ENCODE results near the gene STK32B. TPM values are rescaled to one million over a fixed set of nuclear protein-coding genes. Genes with fewer than 3 reads are reported as not detected.

The STK32B gene
- polyA plus RNA-seq, 4 donors, result 0.27 to 0.75 (median 0.58) TPM; not detected in 1

DNA sequence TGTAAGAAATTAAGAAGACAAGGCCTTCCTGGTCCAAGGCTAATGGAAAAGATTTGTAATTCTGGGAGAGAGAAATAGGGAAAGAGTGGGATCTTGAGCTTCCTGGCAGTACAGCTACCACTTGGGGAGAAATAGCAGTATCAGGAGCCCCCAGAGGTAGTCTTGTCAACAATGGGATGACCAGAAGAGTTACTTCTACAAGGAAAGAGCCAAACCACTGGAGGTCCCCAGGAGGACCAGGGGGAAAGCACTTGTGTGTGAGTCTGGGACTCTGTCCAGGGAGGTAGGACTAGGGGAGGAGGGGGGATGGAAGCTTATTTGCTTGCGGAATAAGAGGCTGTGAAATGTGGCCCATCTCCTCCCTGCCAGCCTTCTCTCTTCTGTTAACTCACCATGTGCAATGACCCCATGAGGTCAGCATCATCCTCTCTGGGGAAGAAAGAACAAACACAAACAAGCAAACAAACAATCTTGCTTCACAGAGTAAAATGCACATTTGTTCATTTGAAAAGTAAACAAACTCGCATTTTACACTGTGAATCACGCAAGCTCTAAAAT is 160.1 kb downstream of the STK32B start:
- Histone ChIP-seq H3K4me1 (ENCODE audit: control insufficient read depth in 3 of 3, insufficient read depth in 2 of 3, low read depth in 1 of 3, low read length in 2 of 3) (no peaks in the 10 kb centered on the region), H3K27ac (ENCODE audit: low read depth in 1 of 3, low read length in 2 of 3) (no peak overlapping the region), H3K9me3 (ENCODE audit: control insufficient read depth in 2 of 2, insufficient read depth in 1 of 2, low read depth in 1 of 2, low read length in 1 of 2) (no peaks in the 10 kb centered on the region), H3K4me3 (ENCODE audit: low read depth in 1 of 3, low read length in 3 of 3) (no peak overlapping the region), H3K27me3 (ENCODE audit: control insufficient read depth in 3 of 3, insufficient read depth in 3 of 3, low read length in 3 of 3) (no peaks in the 10 kb centered on the region), H3K36me3 (ENCODE audit: control insufficient read depth in 3 of 3, insufficient read depth in 2 of 3, low read depth in 1 of 3, low read length in 3 of 3) (no peaks in the 10 kb centered on the region)
- FAIRE-seq (no peak), DNase-seq (no peak)
- WGBS, 3 donors, result 74 to 83% (median 74%) methylated on average over 3 of the region's 3 CpGs

DNA sequence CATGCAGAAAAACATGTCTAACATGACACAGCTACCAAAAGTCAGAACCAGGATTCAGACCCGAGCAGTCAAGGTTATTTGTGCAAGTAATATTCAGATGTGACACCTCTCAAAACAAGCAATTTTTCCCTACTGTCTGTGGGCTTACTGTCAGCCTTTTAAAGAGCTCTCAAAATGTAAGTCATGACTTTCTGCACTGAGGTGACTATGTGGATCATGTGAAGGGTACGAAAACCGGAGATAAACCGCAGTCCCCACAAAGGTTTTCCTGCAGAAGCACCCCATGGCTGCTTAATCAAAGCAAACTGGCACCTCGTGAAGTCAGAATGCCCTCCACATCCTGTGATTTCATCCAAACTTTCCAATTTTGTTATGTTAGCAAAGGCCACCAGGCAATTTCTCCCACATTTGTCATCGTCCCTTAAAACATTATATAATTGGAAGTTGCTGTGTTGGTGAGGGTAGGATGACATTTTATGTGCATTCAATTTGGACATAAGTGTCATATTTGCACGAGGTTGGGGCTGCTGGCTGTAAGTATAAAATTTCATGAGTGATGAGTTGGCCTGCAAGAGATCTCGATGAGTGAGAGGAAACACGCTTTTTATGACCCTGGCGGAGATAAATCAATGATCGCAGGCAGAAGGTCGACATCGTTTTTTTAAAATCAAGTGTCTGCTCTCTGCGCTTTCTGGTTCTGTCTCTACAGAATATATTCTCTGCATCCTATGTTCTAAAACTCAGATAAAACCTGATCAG is 161.2 kb downstream of the STK32B start:
- DNase-seq, result no peak
- no peaks in the 10 kb centered on the region for H3K4me1 ChIP-seq (ENCODE audit: control insufficient read depth in 3 of 3, insufficient read depth in 2 of 3, low read depth in 1 of 3, low read length in 2 of 3)
- WGBS, 3 donors, result 70 to 73% (median 72%) methylated on average over 14 of the region's 14 CpGs
- no peak overlapping the region for H3K27ac ChIP-seq (ENCODE audit: low read depth in 1 of 3, low read length in 2 of 3)
- no peak overlapping the region for H3K4me3 ChIP-seq (ENCODE audit: low read depth in 1 of 3, low read length in 3 of 3)
- no peaks in the 10 kb centered on the region for H3K36me3 ChIP-seq (ENCODE audit: control insufficient read depth in 3 of 3, insufficient read depth in 2 of 3, low read depth in 1 of 3, low read length in 3 of 3)
- H3K9me3 ChIP-seq (ENCODE audit: control insufficient read depth in 2 of 2, insufficient read depth in 1 of 2, low read depth in 1 of 2, low read length in 1 of 2), result no peaks in the 10 kb centered on the region
- no peaks in the 10 kb centered on the region for H3K27me3 ChIP-seq (ENCODE audit: control insufficient read depth in 3 of 3, insufficient read depth in 3 of 3, low read length in 3 of 3)
- no peak for FAIRE-seq

DNA sequence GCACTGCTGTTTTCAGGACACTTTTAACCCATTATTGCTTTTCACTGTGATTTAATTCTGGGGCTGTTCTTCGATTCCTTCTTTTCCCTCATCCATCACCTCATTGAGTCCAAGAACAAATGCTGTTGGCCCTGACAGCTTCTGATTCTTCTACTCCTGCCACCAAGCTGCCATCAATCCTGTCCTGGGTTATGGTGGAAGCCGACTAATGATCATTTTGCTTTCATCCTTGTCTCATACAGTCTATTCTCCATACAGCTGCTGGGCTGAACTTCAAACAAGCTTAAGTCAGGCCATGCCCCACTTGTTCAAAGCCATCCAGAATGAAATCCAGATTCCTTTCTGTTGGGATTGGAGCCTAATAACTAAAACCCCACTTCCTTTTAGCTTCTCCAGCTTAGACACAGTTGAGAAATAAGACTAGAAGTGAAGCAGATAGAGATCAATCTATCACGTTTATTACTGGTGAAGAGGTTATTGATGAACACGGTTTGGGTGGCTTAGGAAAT is 161.9 kb downstream of the STK32B start:
- Histone ChIP-seq H3K4me1 (ENCODE audit: control insufficient read depth in 3 of 3, insufficient read depth in 2 of 3, low read depth in 1 of 3, low read length in 2 of 3) (no peaks in the 10 kb centered on the region), H3K9me3 (ENCODE audit: control insufficient read depth in 2 of 2, insufficient read depth in 1 of 2, low read depth in 1 of 2, low read length in 1 of 2) (no peaks in the 10 kb centered on the region), H3K27me3 (ENCODE audit: control insufficient read depth in 3 of 3, insufficient read depth in 3 of 3, low read length in 3 of 3) (no peaks in the 10 kb centered on the region), H3K36me3 (ENCODE audit: control insufficient read depth in 3 of 3, insufficient read depth in 2 of 3, low read depth in 1 of 3, low read length in 3 of 3) (no peaks in the 10 kb centered on the region), H3K27ac (ENCODE audit: low read depth in 1 of 3, low read length in 2 of 3) (no peak overlapping the region), H3K4me3 (ENCODE audit: low read depth in 1 of 3, low read length in 3 of 3) (no peak overlapping the region)
- WGBS, 3 donors, result 71 to 84% (median 79%) methylated on average over 4 of the region's 4 CpGs
- DNase-seq, result no peak
- no peak for FAIRE-seq

DNA sequence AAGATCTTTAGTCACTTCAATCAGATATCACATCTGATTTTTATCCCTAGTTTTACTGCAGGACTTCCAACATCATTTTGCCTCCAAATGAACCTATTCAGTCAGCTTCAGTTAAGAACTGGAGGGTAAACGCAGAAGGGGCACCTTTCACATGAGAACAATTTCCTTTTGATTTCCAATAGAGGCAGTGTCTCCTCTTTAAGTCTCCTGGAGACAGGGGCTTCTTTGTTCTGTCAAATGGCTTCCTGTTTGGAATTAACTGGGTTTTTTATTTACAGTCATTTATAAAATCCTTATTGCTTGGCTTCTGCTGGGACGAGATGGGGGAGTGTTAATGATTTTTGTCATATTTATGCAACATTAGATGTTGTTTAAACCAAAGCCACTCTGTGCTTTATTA is 164.0 kb downstream of the STK32B start:
- no peak for FAIRE-seq
- no peak overlapping the region for H3K27ac ChIP-seq (ENCODE audit: low read depth in 1 of 3, low read length in 2 of 3)

DNA sequence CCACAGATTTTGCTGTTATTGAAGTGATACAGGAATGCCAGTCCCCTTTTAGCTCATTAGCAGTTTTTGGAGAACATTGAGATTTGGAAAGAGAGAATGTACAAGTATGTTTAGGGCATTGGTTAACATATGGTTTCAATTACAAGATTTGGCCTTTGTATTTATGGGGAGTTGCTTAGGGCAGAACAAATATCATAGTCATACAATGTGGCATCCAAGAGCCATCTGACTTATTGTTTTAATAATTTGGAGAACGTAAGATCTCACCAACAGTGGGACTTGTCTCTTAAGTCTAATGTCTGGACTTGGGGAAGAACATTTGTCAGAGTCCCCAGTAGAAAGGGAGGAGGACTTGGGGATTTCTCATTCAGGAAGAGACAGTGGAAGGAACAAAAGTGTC is 166.1 kb downstream of the STK32B start:
- no peak for FAIRE-seq
- WGBS, 3 donors, result 73 to 86% (median 85%) methylated on average over 1 of the region's 1 CpG
- H3K27me3 ChIP-seq (ENCODE audit: control insufficient read depth in 3 of 3, insufficient read depth in 3 of 3, low read length in 3 of 3), result no peaks in the 10 kb centered on the region
- no peaks in the 10 kb centered on the region for H3K4me1 ChIP-seq (ENCODE audit: control insufficient read depth in 3 of 3, insufficient read depth in 2 of 3, low read depth in 1 of 3, low read length in 2 of 3)
- no peaks in the 10 kb centered on the region for H3K36me3 ChIP-seq (ENCODE audit: control insufficient read depth in 3 of 3, insufficient read depth in 2 of 3, low read depth in 1 of 3, low read length in 3 of 3)
- H3K4me3 ChIP-seq (ENCODE audit: low read depth in 1 of 3, low read length in 3 of 3), result no peak overlapping the region
- no peaks in the 10 kb centered on the region for H3K9me3 ChIP-seq (ENCODE audit: control insufficient read depth in 2 of 2, insufficient read depth in 1 of 2, low read depth in 1 of 2, low read length in 1 of 2)
- no peak for DNase-seq
- H3K27ac ChIP-seq (ENCODE audit: low read depth in 1 of 3, low read length in 2 of 3), result no peak overlapping the region

More for the DNA sequence above, 164.0 kb downstream of the STK32B start:
- Histone ChIP-seq H3K4me1 (ENCODE audit: control insufficient read depth in 3 of 3, insufficient read depth in 2 of 3, low read depth in 1 of 3, low read length in 2 of 3) (no peaks in the 10 kb centered on the region), H3K27me3 (ENCODE audit: control insufficient read depth in 3 of 3, insufficient read depth in 3 of 3, low read length in 3 of 3) (no peaks in the 10 kb centered on the region), H3K36me3 (ENCODE audit: control insufficient read depth in 3 of 3, insufficient read depth in 2 of 3, low read depth in 1 of 3, low read length in 3 of 3) (no peaks in the 10 kb centered on the region), H3K4me3 (ENCODE audit: low read depth in 1 of 3, low read length in 3 of 3) (no peak overlapping the region), H3K9me3 (ENCODE audit: control insufficient read depth in 2 of 2, insufficient read depth in 1 of 2, low read depth in 1 of 2, low read length in 1 of 2) (no peaks in the 10 kb centered on the region)
- no peak for DNase-seq
- 27 to 59% (median 37%) methylated on average over 2 of the region's 2 CpGs for WGBS, 3 donors

DNA sequence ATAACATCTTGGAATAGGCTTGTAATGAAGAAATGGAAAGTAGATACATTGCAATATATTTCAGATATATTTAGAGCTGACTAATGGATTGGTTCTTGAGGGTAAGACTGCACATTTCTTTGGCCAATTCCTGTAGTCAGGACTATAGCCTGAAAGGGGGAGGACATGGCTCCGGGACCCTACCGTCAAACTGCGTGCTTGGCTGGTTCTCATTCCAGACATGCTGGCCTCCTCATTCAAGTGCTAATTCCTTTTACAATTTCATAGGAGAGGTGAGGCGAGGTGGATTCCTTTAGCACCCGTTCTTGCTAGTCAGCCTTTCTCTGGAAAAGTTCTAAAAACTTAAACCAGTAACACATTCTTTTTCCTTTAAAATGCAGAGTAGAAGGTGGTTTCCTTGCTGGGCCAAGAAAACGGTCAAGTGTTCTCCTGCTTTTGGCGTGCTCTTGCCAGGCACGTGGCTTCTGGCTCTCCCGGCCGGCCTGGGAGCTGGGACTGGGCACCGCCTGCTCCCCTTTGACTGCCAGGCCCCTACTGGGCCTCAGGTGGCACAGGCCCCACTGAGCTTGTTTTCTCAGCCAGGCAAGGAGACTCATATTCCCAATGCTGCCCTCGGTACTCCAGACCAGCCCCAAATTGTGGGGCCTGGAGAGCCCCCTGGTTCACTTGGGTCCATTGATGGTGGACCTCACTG is 167.2 kb downstream of the STK32B start:
- no peak for DNase-seq
- H3K4me3 ChIP-seq (ENCODE audit: low read depth in 1 of 3, low read length in 3 of 3), result no peak overlapping the region
- H3K27me3 ChIP-seq (ENCODE audit: control insufficient read depth in 3 of 3, insufficient read depth in 3 of 3, low read length in 3 of 3), result peaks cover 0 to 2% (median 0%) of the 10 kb centered on the region in 3 donors
- no peaks in the 10 kb centered on the region for H3K36me3 ChIP-seq (ENCODE audit: control insufficient read depth in 3 of 3, insufficient read depth in 2 of 3, low read depth in 1 of 3, low read length in 3 of 3)
- H3K4me1 ChIP-seq (ENCODE audit: control insufficient read depth in 3 of 3, insufficient read depth in 2 of 3, low read depth in 1 of 3, low read length in 2 of 3), result no peaks in the 10 kb centered on the region
- H3K27ac ChIP-seq (ENCODE audit: low read depth in 1 of 3, low read length in 2 of 3), result no peak overlapping the region
- H3K9me3 ChIP-seq (ENCODE audit: control insufficient read depth in 2 of 2, insufficient read depth in 1 of 2, low read depth in 1 of 2, low read length in 1 of 2), result peaks cover 0 to 2% of the 10 kb centered on the region in 2 donors
- FAIRE-seq, result no peak
- WGBS, 3 donors, result 77% methylated on average over 12 of the region's 12 CpGs

DNA sequence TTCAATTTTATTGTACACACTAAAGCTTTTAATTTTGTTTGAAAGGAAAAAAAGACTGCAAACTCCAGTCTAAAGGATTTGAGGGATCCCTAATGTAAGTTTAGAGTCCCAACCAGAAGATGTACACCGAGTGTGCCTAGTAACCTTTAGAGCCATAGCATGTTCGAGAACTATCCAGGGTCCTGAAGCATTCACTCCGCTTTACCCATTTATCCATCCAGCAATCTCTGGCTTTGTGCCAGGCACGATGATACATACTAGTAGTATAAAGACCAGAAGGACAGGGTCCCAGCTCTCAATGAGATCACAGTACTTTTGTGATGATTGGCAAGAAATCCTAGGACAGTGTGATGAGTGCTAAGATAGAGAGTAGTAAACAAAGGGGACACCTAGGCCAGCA is 168.7 kb downstream of the STK32B start:
- Histone ChIP-seq H3K36me3 (ENCODE audit: control insufficient read depth in 3 of 3, insufficient read depth in 2 of 3, low read depth in 1 of 3, low read length in 3 of 3) (no peaks in the 10 kb centered on the region), H3K4me1 (ENCODE audit: control insufficient read depth in 3 of 3, insufficient read depth in 2 of 3, low read depth in 1 of 3, low read length in 2 of 3) (no peaks in the 10 kb centered on the region), H3K27me3 (ENCODE audit: control insufficient read depth in 3 of 3, insufficient read depth in 3 of 3, low read length in 3 of 3) (peaks cover 0 to 2% (median 0%) of the 10 kb centered on the region in 3 donors), H3K27ac (ENCODE audit: low read depth in 1 of 3, low read length in 2 of 3) (no peak overlapping the region), H3K9me3 (ENCODE audit: control insufficient read depth in 2 of 2, insufficient read depth in 1 of 2, low read depth in 1 of 2, low read length in 1 of 2) (peaks cover 0 to 2% of the 10 kb centered on the region in 2 donors), H3K4me3 (ENCODE audit: low read depth in 1 of 3, low read length in 3 of 3) (no peak overlapping the region)
- FAIRE-seq (no peak), DNase-seq (no peak)
- 36 to 55% (median 40%) methylated on average over 4 of the region's 4 CpGs for WGBS, 3 donors

DNA sequence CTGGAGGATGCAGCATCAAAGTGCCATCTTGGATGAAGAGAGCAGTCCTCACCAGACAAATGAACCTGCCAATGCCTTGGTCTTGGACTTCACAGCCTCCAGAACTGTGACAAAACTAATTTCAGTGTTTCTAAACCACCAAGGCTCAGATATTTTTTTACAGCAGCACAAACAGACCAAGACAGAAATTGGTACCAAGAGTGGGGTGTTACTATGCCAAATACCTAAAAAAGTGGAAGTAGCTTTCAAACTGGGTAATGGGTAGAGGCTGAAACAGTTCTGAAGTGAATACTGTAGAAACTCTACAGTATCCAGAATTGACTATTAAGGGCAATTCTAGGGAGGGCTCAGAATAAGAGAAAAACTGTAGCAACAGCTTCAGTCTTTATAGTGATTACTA is 170.8 kb downstream of the STK32B start:
- Histone ChIP-seq H3K36me3 (ENCODE audit: control insufficient read depth in 3 of 3, insufficient read depth in 2 of 3, low read depth in 1 of 3, low read length in 3 of 3) (no peaks in the 10 kb centered on the region), H3K27ac (ENCODE audit: low read depth in 1 of 3, low read length in 2 of 3) (no peak overlapping the region), H3K9me3 (ENCODE audit: control insufficient read depth in 2 of 2, insufficient read depth in 1 of 2, low read depth in 1 of 2, low read length in 1 of 2) (peaks cover 0 to 2% of the 10 kb centered on the region in 2 donors), H3K4me1 (ENCODE audit: control insufficient read depth in 3 of 3, insufficient read depth in 2 of 3, low read depth in 1 of 3, low read length in 2 of 3) (no peaks in the 10 kb centered on the region), H3K4me3 (ENCODE audit: low read depth in 1 of 3, low read length in 3 of 3) (no peak overlapping the region), H3K27me3 (ENCODE audit: control insufficient read depth in 3 of 3, insufficient read depth in 3 of 3, low read length in 3 of 3) (peaks cover 0 to 2% (median 0%) of the 10 kb centered on the region in 3 donors)
- DNase-seq (no peak), FAIRE-seq (no peak)
